GM19372 (cell line): ENCODE measurements around the gene INPP5D.
A peak's percentile ranks its signal among the peaks of the same experiment; 100 is the strongest.
"Not testable (repeated sequence)": the region's sequence is repeated elsewhere in the genome, so short reads cannot be mapped to it uniquely, and the experiment has no call there.

ENCODE experiments used
- ATAC-seq: cut with Tn5 transposase; IDR thresholded peaks from one replicate; pipeline ENCODE4 v1.9.1; 2021; ENCODE audit warnings: mild to moderate bottlenecking, low read depth, moderate library complexity; ENCODE audit not compliant: unreplicated experiment

INPP5D gene

GRCh38 chr2:233051241-233052149 is 8.6 kb upstream of the INPP5D start:
- ATAC-seq = no peak

GRCh38 chr2:233052517-233052916 is 7.6 kb upstream of the INPP5D start:
- not testable (repeated sequence) for ATAC-seq

- no peak for ATAC-seq
These were observed 6.0 kb upstream of the INPP5D start for GRCh38 chr2:233053928-233054784.

- no peak for ATAC-seq
These were observed 4.8 kb upstream of the INPP5D start for GRCh38 chr2:233055362-233055761.

GRCh38 chr2:233056961-233057605 is 3.1 kb upstream of the INPP5D start:
- ATAC-seq = no peak

GRCh38 chr2:233058717-233059546 is 1.2 kb upstream of the INPP5D start:
- ATAC-seq = no peak

GRCh38 chr2:233059547-233059796 is 670 bp upstream of the INPP5D start:
- no peak for ATAC-seq

GRCh38 chr2:233060501-233060979 is 398 bp downstream of the INPP5D start:
- no peak for ATAC-seq

- peak; percentile 7 for ATAC-seq
These were observed 943 bp downstream of the INPP5D start for GRCh38 chr2:233060980-233061590.

- peak; percentile 35 for ATAC-seq
These were observed 1.7 kb downstream of the INPP5D start for GRCh38 chr2:233061591-233062450.

GRCh38 chr2:233062451-233062850 is 2.3 kb downstream of the INPP5D start:
- ATAC-seq = no peak

GRCh38 chr2:233062946-233063268 is 2.8 kb downstream of the INPP5D start:
- no peak for ATAC-seq

GRCh38 chr2:233063269-233063975 is 3.3 kb downstream of the INPP5D start:
- ATAC-seq = peak; percentile 44

GRCh38 chr2:233063976-233064411 is 3.9 kb downstream of the INPP5D start:
- ATAC-seq = no peak

GRCh38 chr2:233064530-233065199 is 4.5 kb downstream of the INPP5D start:
- no peak for ATAC-seq

GRCh38 chr2:233065200-233065589 is 5.1 kb downstream of the INPP5D start:
- ATAC-seq = not testable (repeated sequence)

- no peak for ATAC-seq
These were observed 5.9 kb downstream of the INPP5D start for GRCh38 chr2:233065954-233066470.
